GM18511 (cell line): Measurements from ENCODE around the gene APC2.

Experiments used
- ATAC-seq: cut with Tn5 transposase; IDR thresholded peaks from one replicate; pipeline ENCODE4 v1.9.1; 2021; ENCODE audit warnings: mild to moderate bottlenecking, moderate library complexity; ENCODE audit not compliant: unreplicated experiment

The APC2 gene

DNA sequence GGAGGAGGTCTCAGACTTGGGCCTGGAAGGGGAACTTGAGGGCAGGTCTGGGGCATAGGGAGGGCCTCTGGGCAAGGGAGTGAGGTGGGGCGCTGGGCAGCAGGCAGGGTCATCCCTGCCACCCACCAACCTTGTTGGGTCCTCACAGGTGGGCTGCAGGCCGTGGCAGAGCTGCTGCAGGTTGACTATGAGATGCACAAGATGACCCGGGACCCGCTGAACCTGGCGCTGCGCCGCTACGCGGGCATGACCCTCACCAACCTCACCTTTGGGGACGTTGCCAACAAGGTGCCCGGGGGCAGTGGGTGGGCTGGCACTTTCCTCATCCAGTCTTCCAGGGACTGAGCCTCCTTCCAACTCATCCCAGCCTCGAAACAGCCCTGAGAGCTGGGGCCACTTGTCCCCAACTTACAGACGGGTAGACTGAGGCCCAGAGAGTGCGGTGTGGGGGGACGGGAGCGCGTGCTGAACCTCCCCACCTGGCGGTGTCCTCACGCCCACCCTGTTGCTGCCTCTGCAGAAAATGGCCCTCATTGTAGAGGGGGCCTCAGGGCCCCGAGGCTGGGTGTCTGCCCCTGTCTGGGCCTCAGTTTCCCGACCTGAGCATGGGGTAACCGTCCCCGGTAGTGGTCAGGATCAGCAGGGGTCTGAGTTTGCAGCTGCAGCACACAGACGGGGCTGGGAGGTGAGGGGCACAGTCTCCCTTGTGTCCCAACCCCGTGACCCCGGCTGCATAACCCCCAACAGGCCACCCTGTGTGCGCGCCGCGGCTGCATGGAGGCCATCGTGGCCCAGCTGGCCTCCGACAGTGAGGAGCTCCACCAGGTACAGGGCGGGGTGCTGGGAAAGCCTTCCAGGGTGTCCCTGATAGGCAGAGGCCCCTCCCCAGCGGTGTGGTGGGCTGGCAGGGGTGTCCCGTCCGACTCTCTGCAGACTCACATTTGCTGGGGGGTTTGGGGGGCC, 10.4 kb downstream of the APC2 start:
- no peak for ATAC-seq

DNA sequence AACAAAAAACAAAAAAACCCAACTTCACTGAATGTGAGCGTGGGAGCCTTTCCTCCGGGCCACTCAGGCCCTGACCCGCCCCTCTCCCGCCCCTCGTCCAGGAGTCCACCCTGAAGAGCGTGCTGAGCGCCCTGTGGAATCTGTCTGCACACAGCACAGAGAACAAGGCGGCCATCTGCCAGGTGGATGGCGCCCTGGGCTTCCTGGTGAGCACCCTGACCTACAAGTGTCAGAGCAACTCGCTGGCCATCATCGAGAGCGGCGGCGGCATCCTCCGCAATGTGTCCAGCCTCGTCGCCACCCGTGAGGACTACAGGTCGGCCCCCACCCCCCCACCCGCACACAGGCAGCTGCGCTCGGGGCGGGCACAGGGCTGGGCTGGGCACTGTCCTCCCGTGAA, 11.9 kb downstream of the APC2 start:
- no peak for ATAC-seq

DNA sequence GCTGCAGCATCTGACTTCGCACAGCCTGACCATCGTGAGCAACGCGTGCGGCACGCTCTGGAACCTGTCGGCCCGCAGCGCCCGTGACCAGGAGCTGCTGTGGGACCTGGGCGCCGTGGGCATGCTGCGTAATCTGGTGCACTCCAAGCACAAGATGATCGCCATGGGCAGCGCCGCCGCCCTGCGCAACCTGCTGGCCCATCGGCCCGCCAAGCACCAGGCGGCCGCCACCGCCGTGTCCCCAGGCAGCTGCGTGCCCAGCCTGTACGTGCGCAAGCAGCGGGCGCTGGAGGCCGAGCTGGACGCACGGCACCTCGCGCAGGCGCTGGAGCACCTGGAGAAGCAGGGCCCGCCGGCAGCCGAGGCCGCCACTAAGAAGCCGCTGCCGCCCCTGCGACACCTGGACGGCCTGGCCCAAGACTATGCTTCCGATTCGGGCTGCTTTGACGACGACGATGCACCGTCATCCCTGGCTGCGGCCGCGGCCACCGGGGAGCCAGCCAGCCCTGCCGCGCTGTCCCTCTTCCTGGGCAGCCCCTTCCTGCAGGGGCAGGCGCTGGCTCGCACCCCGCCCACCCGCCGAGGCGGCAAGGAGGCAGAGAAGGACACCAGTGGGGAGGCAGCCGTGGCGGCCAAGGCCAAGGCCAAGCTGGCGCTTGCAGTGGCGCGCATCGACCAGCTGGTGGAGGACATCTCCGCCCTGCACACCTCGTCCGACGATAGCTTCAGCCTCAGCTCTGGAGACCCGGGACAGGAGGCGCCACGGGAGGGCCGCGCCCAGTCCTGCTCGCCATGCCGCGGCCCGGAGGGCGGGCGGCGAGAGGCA, 15.5 kb downstream of the APC2 start:
- ATAC-seq: no peak

DNA sequence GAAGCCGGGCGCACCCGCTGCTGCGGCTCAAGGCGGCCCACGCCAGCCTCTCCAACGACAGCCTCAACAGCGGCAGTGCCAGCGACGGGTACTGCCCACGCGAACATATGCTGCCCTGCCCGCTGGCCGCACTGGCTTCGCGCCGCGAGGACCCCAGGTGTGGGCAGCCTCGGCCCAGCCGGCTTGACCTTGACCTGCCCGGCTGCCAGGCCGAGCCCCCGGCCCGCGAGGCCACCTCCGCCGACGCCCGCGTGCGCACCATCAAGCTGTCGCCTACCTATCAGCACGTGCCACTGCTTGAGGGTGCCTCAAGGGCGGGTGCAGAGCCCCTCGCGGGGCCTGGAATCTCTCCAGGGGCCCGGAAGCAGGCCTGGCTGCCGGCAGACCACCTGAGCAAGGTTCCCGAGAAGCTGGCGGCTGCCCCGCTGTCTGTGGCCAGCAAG, 16.1 kb downstream of the APC2 start:
- ATAC-seq: no peak

GRCh38 chr19:1466461-1467214, 16.7 kb downstream of the APC2 start:
- no peak for ATAC-seq

- ATAC-seq: no peak
Measured at GRCh38 chr19:1467215-1467489, 17.2 kb downstream of the APC2 start.

DNA sequence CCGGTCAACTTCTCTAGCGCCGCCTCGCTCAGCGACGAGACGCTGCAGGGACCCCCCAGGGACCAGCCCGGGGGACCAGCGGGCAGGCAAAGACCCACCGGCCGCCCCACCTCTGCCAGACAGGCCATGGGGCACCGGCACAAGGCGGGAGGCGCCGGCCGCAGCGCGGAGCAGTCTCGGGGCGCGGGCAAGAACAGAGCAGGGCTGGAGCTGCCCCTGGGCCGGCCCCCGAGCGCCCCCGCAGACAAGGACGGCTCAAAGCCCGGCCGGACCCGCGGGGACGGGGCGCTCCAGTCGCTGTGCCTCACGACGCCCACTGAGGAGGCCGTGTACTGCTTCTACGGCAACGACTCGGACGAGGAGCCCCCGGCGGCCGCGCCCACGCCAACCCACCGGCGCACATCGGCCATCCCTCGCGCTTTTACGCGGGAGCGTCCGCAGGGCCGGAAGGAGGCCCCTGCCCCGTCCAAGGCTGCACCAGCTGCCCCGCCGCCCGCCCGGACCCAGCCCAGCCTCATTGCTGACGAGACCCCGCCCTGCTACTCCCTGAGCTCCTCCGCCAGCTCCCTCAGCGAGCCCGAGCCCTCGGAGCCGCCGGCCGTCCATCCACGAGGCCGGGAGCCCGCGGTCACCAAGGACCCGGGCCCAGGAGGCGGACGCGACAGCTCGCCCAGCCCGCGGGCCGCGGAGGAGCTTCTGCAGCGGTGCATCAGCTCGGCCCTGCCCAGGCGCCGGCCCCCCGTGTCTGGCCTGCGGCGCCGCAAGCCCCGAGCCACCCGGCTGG, 17.8 kb downstream of the APC2 start:
- no peak for ATAC-seq

DNA sequence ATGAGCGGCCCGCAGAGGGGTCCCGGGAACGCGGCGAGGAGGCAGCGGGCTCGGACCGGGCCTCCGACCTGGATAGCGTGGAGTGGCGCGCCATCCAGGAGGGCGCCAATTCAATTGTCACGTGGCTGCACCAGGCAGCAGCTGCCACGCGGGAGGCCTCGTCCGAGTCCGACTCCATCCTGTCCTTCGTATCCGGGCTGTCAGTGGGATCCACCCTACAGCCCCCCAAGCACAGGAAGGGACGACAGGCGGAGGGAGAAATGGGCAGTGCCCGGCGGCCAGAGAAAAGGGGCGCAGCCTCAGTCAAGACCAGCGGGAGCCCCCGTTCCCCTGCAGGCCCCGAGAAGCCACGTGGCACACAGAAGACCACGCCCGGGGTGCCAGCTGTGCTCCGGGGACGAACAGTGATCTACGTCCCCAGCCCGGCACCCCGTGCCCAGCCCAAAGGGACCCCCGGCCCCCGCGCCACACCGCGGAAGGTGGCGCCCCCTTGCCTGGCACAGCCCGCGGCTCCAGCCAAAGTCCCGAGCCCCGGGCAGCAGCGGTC, 18.4 kb downstream of the APC2 start:
- ATAC-seq: no peak

DNA sequence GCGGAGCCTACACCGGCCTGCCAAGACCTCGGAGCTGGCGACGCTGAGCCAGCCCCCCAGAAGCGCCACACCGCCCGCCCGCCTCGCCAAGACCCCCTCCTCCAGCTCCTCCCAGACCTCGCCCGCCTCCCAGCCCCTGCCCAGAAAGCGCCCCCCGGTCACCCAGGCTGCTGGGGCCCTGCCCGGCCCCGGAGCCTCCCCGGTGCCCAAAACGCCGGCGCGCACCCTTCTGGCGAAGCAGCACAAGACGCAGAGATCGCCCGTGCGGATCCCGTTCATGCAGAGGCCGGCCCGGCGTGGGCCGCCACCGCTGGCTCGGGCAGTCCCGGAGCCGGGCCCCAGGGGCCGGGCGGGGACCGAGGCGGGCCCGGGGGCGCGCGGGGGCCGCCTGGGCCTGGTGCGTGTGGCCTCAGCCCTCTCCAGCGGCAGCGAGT, 18.9 kb downstream of the APC2 start:
- no peak for ATAC-seq

DNA sequence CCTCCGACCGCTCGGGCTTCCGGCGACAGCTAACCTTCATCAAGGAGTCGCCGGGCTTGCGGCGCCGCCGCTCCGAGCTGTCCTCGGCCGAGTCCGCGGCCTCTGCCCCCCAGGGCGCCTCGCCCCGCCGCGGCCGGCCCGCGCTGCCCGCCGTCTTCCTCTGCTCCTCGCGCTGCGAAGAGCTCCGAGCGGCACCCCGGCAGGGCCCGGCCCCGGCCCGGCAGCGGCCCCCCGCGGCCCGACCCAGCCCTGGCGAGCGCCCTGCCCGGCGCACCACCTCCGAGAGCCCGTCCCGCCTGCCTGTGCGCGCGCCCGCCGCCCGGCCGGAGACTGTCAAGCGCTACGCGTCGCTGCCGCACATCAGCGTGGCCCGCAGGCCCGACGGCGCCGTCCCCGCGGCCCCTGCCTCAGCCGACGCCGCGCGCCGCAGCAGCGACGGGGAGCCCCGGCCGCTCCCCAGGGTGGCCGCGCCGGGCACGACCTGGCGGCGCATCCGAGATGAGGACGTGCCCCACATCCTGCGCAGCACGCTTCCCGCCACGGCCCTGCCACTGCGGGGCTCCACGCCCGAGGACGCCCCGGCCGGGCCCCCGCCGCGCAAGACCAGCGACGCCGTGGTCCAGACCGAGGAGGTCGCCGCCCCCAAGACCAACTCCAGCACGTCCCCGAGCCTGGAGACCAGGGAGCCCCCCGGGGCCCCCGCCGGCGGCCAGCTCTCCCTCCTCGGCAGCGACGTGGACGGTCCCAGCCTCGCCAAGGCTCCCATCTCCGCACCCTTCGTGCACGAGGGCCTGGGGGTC, 19.5 kb downstream of the APC2 start:
- no peak for ATAC-seq

DNA sequence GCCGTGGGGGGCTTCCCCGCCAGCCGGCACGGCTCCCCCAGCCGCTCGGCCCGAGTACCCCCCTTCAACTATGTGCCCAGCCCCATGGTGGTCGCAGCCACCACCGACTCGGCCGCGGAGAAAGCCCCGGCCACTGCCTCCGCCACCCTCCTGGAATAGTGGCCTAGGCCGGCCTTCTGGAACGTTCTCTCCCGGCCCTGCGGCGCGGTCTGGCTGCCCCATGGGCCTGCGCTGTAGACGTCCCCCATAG, 20.1 kb downstream of the APC2 start:
- ATAC-seq: no peak

GRCh38 chr19:1470305-1471009, 20.5 kb downstream of the APC2 start:
- no peak for ATAC-seq

GRCh38 chr19:1471010-1471514, 21.1 kb downstream of the APC2 start:
- no peak for ATAC-seq

- ATAC-seq: no peak
Measured at GRCh38 chr19:1471515-1472160, 21.7 kb downstream of the APC2 start.

DNA sequence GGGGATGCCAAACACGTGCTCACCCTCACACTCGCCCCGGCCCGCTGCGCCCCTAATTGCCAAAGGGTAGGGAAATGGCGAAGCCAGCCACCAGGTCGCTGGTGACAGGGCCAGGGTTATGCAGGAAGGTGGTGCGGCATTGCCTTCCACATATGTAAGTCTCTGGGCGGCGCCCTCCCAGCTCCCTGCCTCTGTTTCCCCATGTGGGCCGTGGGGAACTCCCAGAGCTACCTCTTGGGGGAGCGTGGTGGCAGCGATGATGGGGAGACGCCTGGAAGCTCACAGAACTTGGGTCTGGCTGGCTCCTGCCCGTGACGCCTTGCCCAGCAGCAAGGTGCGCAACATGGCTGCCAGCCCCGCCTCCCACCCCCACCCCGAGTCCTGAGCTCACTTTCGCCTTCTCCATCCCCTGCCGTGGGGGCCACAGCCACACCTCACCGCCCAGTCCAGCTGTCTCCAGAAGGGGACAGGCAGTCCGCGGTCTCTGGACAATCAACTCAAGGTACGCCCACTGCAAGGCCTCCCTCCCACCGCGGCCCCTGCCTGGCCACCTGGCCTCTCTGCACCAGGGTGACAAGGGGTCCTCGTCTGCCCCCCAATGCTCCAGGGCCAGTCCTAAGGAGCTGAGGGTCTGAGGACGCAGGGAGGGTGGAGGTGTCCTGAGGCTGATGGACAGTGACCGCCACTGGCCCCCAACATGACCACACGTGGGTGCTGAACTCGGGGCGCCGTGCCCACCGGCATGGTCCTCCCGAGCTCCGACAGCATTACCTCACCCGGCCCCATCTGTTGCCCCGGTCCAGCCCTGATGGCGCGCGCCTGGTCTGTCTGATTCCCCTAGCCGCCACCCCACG, 22.5 kb downstream of the APC2 start:
- ATAC-seq: no peak

GRCh38 chr19:1473085-1473851, 23.3 kb downstream of the APC2 start:
- ATAC-seq: no peak
